OCI-LY7 (cell line): ENCODE results near the gene ELFN1. TPM values are rescaled to one million over a fixed set of nuclear protein-coding genes. Genes with fewer than 3 reads are reported as not detected.

ENCODE experiments used
- BruUV-seq: library from RNA; stranded (reverse); fragments of 400-500 nt; replicated peaks from 2 replicates; lab custom pipeline; 2021; lab: Mats Ljungman, UMichigan
- CTCF ChIA-PET: fragments of 300-600 bp; sonication (Branson Sonifier 250); formaldehyde crosslinking; loops from one replicate; lab custom pipeline; 2022; ENCODE audit warnings: antibody characterized with exemption; ENCODE audit not compliant: unreplicated experiment; lab: Charles Lee
- POLR2A ChIA-PET: fragments of 300-600 bp; sonication (Branson Sonifier 250); formaldehyde crosslinking; loops from one replicate; lab custom pipeline; 2022; ENCODE audit warnings: antibody characterized with exemption; lab: Charles Lee
- DNase-seq: peaks from one replicate; pipeline ENCODE4 v3.0.0-alpha.2; 2015; ENCODE audit warnings: low spot score
- H2AFZ ChIP-seq: fragments of 200-600 bp; sonication (generic), shearing (Covaris generic); 2 replicates; pipeline ENCODE4 v1.6.1; 2014; ENCODE audit warnings: mild to moderate bottlenecking, antibody characterized with exemption, low read length, moderate library complexity
- H3K27ac ChIP-seq: fragments of 200-600 bp; sonication (generic); 2 replicates; pipeline ENCODE4 v1.5.1; 2014; ENCODE audit warnings: mixed run types, low read depth, mild to moderate bottlenecking, moderate library complexity, low read length, inconsistent platforms; ENCODE audit not compliant: poor library complexity, severe bottlenecking
- H3K36me3 ChIP-seq: fragments of 200-600 bp; sonication (generic); 2 replicates; pipeline ENCODE4 v1.6.1; 2014; ENCODE audit warnings: mild to moderate bottlenecking, antibody characterized with exemption, low read length, moderate library complexity, mixed read lengths; ENCODE audit not compliant: insufficient read depth
- H3K4me1 ChIP-seq: fragments of 200-600 bp; sonication (generic); 2 replicates; pipeline ENCODE4 v1.5.1; 2014; ENCODE audit warnings: mild to moderate bottlenecking, low read length; ENCODE audit not compliant: insufficient read depth, poor library complexity, severe bottlenecking
- H3K4me2 ChIP-seq: fragments of 200-600 bp; sonication (generic); 2 replicates; pipeline ENCODE4 v1.6.1; 2014; ENCODE audit warnings: mild to moderate bottlenecking, low read length
- H3K4me3 ChIP-seq: fragments of 200-600 bp; sonication (generic); 2 replicates; pipeline ENCODE4 v1.5.1; 2014; ENCODE audit warnings: mild to moderate bottlenecking, low read depth, low read length; ENCODE audit not compliant: poor library complexity, severe bottlenecking
- H3K79me2 ChIP-seq: fragments of 200-600 bp; sonication (generic); 2 replicates; pipeline ENCODE4 v1.6.1; 2016; ENCODE audit warnings: low read depth, mild to moderate bottlenecking, low read length, moderate library complexity, mixed read lengths; ENCODE audit not compliant: insufficient read depth
- H3K9me2 ChIP-seq: fragments of 200-600 bp; sonication (generic); 2 replicates; pipeline ENCODE4 v1.6.1; 2016; ENCODE audit warnings: mild to moderate bottlenecking, low read length, mixed read lengths; ENCODE audit not compliant: insufficient read depth
- H3K9me3 ChIP-seq: fragments of 200-600 bp; sonication (generic); 2 replicates; pipeline ENCODE4 v1.6.1; 2014; ENCODE audit warnings: mild to moderate bottlenecking, mixed run types, low read length, mixed read lengths
- H4K20me1 ChIP-seq: fragments of 200-600 bp; sonication (generic); 2 replicates; pipeline ENCODE4 v1.6.1; 2014; ENCODE audit warnings: mild to moderate bottlenecking, antibody characterized with exemption, low read length, moderate library complexity, mixed read lengths; ENCODE audit not compliant: insufficient read depth
- EZH2phosphoT487 ChIP-seq: fragments of 200-600 bp; sonication (generic); IDR thresholded peaks from 2 replicates; pipeline ENCODE4 v1.6.1; 2018; ENCODE audit warnings: low read depth, borderline replicate concordance, mild to moderate bottlenecking, mixed run types, antibody characterized with exemption, low read length, moderate library complexity, mixed read lengths
- intact Hi-C: fragments of 100-400 bp; cut with micrococcal nuclease; formaldehyde crosslinking; loops from one replicate; pipeline ENCODE4 v1.10.0; 2022; ENCODE audit not compliant: unreplicated experiment
- total RNA-seq, 2 experiments: library from RNA; depleted of rRNA in 1 of 2; stranded (reverse); fragments of >200 nt in 1 of 2; shearing (Covaris generic) in 1 of 2; gene quantifications; 2 replicates each; pipeline ENCODE4 v1.2.3, GENCODE V29; 2014 to 2022
- TF ChIP-seq, protein P1 (sequence below): fragments of 200-600 bp; sonication (generic); conservative IDR thresholded peaks from 2 replicates; pipeline ENCODE4 v1.5.1; 2014; ENCODE audit warnings: mild to moderate bottlenecking, antibody characterized with exemption, low read length, moderate library complexity, mixed read lengths

ELFN1 gene
- total RNA-seq, 2 experiments from 2014 or later = not detected

GRCh38 chr7:1704811-1705738, 35.0 kb downstream of the ELFN1 start:
- Histone ChIP-seq H3K4me3 (no peak overlapping the region), H3K9me2 (no peaks in the 10 kb centered on the region), H3K4me1 (no peaks in the 10 kb centered on the region), H3K36me3 (no peaks in the 10 kb centered on the region), H3K9me3 (peaks cover 17% of the 10 kb centered on the region; the same call in 1 of the 2 replicates), H3K79me2 (no peaks in the 10 kb centered on the region), H4K20me1 (no peaks in the 10 kb centered on the region), H3K4me2 (no peak overlapping the region), H3K27ac (no peak overlapping the region), H2AFZ (no peak overlapping the region)
- DNase-seq = no peak
- ChIA-PET CTCF (no interaction called here), POLR2A (no interaction called here)
- TF ChIP-seq, protein P1, sequence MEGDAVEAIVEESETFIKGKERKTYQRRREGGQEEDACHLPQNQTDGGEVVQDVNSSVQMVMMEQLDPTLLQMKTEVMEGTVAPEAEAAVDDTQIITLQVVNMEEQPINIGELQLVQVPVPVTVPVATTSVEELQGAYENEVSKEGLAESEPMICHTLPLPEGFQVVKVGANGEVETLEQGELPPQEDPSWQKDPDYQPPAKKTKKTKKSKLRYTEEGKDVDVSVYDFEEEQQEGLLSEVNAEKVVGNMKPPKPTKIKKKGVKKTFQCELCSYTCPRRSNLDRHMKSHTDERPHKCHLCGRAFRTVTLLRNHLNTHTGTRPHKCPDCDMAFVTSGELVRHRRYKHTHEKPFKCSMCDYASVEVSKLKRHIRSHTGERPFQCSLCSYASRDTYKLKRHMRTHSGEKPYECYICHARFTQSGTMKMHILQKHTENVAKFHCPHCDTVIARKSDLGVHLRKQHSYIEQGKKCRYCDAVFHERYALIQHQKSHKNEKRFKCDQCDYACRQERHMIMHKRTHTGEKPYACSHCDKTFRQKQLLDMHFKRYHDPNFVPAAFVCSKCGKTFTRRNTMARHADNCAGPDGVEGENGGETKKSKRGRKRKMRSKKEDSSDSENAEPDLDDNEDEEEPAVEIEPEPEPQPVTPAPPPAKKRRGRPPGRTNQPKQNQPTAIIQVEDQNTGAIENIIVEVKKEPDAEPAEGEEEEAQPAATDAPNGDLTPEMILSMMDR = no peak
- TF ChIP-seq EZH2phosphoT487 = no peak
- intact Hi-C loops = no loop called here
- BruUV-seq = no TSS peak

DNA sequence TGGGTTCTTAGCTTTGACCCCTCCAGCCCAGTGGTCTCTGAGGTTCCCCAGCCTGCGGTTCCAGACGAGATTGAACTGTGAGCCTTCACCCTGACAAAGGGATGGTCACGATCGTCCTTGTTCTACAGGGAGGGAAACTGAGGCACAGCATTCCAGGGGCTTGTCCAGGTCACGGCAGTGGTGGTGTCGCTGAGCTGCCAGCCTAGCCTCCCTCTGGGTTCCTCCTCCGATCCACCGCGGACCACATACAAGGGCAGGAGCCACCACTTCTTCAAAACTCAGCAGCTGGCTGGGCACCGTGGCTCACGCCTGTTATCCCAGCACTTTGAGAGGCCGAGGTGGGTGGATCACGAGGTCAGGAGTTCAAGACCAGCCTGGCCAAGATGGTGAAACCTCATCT, 35.8 kb downstream of the ELFN1 start:
- POLR2A ChIA-PET = no interaction called here
- TF ChIP-seq EZH2phosphoT487 = no peak
- TF ChIP-seq, protein P1 = no peak
- BruUV-seq = no TSS peak
- H3K4me2 ChIP-seq = no peak overlapping the region
- no peak overlapping the region for H2AFZ ChIP-seq
- peaks cover 17% of the 10 kb centered on the region; the same call in 1 of the 2 replicates for H3K9me3 ChIP-seq
- intact Hi-C loops = no loop called here
- no peaks in the 10 kb centered on the region for H3K36me3 ChIP-seq
- no peaks in the 10 kb centered on the region for H4K20me1 ChIP-seq
- CTCF ChIA-PET = no interaction called here
- no peaks in the 10 kb centered on the region for H3K4me1 ChIP-seq
- no peaks in the 10 kb centered on the region for H3K79me2 ChIP-seq
- H3K4me3 ChIP-seq = no peak overlapping the region
- no peaks in the 10 kb centered on the region for H3K9me2 ChIP-seq
- H3K27ac ChIP-seq = no peak overlapping the region
- no peak for DNase-seq

- Histone ChIP-seq H3K4me1 (no peaks in the 10 kb centered on the region), H3K27ac (no peak overlapping the region), H3K79me2 (no peaks in the 10 kb centered on the region), H4K20me1 (no peaks in the 10 kb centered on the region), H3K9me3 (peaks cover 17% of the 10 kb centered on the region; the same call in 1 of the 2 replicates), H3K36me3 (no peaks in the 10 kb centered on the region), H2AFZ (no peak overlapping the region), H3K9me2 (no peaks in the 10 kb centered on the region), H3K4me3 (no peak overlapping the region), H3K4me2 (no peak overlapping the region)
- no TSS peak for BruUV-seq
- intact Hi-C loops = no loop called here
- no peak for DNase-seq
- POLR2A ChIA-PET = no interaction called here
- CTCF ChIA-PET = no interaction called here
- no peak for TF ChIP-seq EZH2phosphoT487
- TF ChIP-seq, protein P1 = no peak
These were observed 36.3 kb downstream of the ELFN1 start for GRCh38 chr7:1706381-1706720.
